Ramos (cell line): ENCODE results near the gene CEACAM16.
"Not testable (repeated sequence)": the region's sequence is repeated elsewhere in the genome, so short reads cannot be mapped to it uniquely, and the experiment has no call there.

Experiments
- in situ Hi-C: fragments of 300-500 bp; cut with MboI; formaldehyde crosslinking; loops from one replicate; pipeline ENCODE4 v1.14.3; 2022; ENCODE audit warnings: low sequenced_read_pairs; ENCODE audit not compliant: unreplicated experiment

The CEACAM16 gene

GRCh38 chr19:44698492-44699201 lies at the start of gene CEACAM16:
Gene CEACAM16 (plus strand): TSS chr19:44699151. CDS start chr19:44701457, 2,306 bp downstream.
- in situ Hi-C loops = no loop called here

- in situ Hi-C loops = no loop called here
These were observed 49.3 kb upstream of the CEACAM16 start for GRCh38 chr19:44649578-44650145.

- in situ Hi-C loops = no loop called here
These were observed 45.6 kb upstream of the CEACAM16 start for GRCh38 chr19:44653343-44653742.

- in situ Hi-C loops = no loop called here
These were observed 44.8 kb upstream of the CEACAM16 start for GRCh38 chr19:44653977-44654774.

GRCh38 chr19:44657211-44657921 lies 41.6 kb upstream of the CEACAM16 start:
- in situ Hi-C loops = loop anchor here (5.0 kb wide), 1 partner anchor 85 kb away; no protein-coding TSS in a partner anchor

- in situ Hi-C loops = loop anchor here (5.0 kb wide), 1 partner anchor 86 kb away; no protein-coding TSS in a partner anchor
These were observed 40.8 kb upstream of the CEACAM16 start for GRCh38 chr19:44658069-44658733.

GRCh38 chr19:44660081-44660480 lies 38.9 kb upstream of the CEACAM16 start:
- in situ Hi-C loops = no loop called here

GRCh38 chr19:44661205-44661604 lies 37.7 kb upstream of the CEACAM16 start:
- in situ Hi-C loops = no loop called here

GRCh38 chr19:44661904-44662303 lies 37.0 kb upstream of the CEACAM16 start:
- in situ Hi-C loops = no loop called here

GRCh38 chr19:44662691-44663385 lies 36.1 kb upstream of the CEACAM16 start:
- in situ Hi-C loops = no loop called here

GRCh38 chr19:44663996-44664395 lies 35.0 kb upstream of the CEACAM16 start:
- in situ Hi-C loops = no loop called here

- in situ Hi-C loops = no loop called here
These were observed 34.0 kb upstream of the CEACAM16 start for GRCh38 chr19:44664976-44665375.

GRCh38 chr19:44666852-44667556 lies 31.9 kb upstream of the CEACAM16 start:
- in situ Hi-C loops = no loop called here

- in situ Hi-C loops = no loop called here
These were observed 29.8 kb upstream of the CEACAM16 start for GRCh38 chr19:44668985-44669764.

GRCh38 chr19:44670027-44670426 lies 28.9 kb upstream of the CEACAM16 start:
- in situ Hi-C loops = not testable (repeated sequence)

GRCh38 chr19:44671400-44671799 lies 27.6 kb upstream of the CEACAM16 start, which contains the start of gene CEACAM19:
Gene CEACAM19 (plus strand): TSS chr19:44671482. CDS start chr19:44671932, 450 bp downstream.
- in situ Hi-C loops = no loop called here

GRCh38 chr19:44672226-44672625 lies 26.7 kb upstream of the CEACAM16 start:
- in situ Hi-C loops = no loop called here

GRCh38 chr19:44673510-44673909 lies 25.4 kb upstream of the CEACAM16 start:
- in situ Hi-C loops = no loop called here
